Measurements from ENCODE around the gene GDF9. TPM values are rescaled to one million over a fixed set of nuclear protein-coding genes. Genes with fewer than 3 reads are reported as not detected.
A peak's percentile ranks its signal among the peaks of the same experiment; 100 is the strongest.

GDF9 gene
- total RNA-seq, 4 donors from 2014 or later, result 0.24 to 1.3 (median 0.31) TPM; not detected in 1

DNA sequence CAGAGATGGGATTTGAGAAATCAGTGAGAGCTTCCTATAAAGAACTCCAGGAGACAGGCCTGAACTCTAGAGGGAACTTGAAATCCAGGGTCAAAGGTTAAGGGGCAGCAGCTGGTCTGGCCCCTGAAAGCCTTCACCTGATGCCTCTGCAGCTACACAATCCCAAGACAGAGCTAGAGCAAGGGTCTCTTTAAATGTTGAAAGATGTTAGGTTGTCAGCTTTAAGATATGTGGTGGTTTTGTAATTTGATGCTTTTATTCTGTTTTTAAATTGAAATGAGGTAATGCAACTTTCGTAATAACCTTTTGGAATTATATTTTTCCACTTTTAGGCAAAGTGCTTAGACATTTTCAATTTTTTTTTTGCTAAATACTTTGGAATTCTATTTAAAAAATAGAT, 50.8 kb downstream of the GDF9 start:
- no peak for DNase-seq (ENCODE audit: low spot score)
- TF ChIP-seq, protein P1, sequence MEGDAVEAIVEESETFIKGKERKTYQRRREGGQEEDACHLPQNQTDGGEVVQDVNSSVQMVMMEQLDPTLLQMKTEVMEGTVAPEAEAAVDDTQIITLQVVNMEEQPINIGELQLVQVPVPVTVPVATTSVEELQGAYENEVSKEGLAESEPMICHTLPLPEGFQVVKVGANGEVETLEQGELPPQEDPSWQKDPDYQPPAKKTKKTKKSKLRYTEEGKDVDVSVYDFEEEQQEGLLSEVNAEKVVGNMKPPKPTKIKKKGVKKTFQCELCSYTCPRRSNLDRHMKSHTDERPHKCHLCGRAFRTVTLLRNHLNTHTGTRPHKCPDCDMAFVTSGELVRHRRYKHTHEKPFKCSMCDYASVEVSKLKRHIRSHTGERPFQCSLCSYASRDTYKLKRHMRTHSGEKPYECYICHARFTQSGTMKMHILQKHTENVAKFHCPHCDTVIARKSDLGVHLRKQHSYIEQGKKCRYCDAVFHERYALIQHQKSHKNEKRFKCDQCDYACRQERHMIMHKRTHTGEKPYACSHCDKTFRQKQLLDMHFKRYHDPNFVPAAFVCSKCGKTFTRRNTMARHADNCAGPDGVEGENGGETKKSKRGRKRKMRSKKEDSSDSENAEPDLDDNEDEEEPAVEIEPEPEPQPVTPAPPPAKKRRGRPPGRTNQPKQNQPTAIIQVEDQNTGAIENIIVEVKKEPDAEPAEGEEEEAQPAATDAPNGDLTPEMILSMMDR (IDR thresholded peaks at IDR 0.05), result no peak
- ATAC-seq (ENCODE audit: low FRiP score), result no peak

DNA sequence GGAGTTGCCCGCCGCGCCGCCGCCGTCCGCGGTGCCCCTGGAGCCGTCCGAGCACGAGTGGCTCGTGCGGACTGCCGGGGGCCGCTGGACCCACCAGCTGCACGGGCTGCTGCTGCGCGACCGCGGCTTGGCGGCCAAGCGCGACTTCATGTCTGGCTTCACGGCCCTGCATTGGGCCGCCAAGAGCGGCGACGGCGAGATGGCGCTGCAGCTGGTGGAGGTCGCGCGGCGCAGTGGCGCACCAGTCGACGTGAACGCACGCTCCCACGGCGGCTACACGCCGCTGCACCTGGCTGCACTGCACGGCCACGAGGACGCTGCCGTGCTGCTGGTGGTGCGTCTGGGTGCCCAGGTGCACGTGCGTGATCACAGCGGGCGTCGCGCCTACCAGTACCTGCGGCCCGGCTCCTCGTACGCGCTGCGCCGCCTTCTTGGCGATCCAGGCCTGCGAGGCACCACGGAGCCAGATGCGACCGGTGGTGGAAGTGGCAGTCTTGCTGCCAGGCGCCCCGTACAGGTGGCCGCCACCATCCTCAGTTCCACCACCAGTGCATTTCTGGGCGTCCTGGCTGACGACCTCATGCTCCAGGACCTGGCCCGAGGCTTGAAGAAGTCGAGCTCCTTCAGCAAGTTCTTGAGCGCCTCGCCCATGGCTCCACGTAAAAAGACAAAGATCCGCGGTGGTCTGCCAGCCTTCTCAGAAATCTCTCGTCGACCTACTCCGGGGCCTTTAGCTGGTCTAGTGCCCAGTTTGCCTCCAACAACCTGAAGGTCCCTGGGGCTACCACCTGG, 51.6 kb downstream of the GDF9 start:
- peak; percentile 26 for ATAC-seq (ENCODE audit: low FRiP score)
- TF ChIP-seq, protein P1 (IDR thresholded peaks at IDR 0.05), result no peak

DNA sequence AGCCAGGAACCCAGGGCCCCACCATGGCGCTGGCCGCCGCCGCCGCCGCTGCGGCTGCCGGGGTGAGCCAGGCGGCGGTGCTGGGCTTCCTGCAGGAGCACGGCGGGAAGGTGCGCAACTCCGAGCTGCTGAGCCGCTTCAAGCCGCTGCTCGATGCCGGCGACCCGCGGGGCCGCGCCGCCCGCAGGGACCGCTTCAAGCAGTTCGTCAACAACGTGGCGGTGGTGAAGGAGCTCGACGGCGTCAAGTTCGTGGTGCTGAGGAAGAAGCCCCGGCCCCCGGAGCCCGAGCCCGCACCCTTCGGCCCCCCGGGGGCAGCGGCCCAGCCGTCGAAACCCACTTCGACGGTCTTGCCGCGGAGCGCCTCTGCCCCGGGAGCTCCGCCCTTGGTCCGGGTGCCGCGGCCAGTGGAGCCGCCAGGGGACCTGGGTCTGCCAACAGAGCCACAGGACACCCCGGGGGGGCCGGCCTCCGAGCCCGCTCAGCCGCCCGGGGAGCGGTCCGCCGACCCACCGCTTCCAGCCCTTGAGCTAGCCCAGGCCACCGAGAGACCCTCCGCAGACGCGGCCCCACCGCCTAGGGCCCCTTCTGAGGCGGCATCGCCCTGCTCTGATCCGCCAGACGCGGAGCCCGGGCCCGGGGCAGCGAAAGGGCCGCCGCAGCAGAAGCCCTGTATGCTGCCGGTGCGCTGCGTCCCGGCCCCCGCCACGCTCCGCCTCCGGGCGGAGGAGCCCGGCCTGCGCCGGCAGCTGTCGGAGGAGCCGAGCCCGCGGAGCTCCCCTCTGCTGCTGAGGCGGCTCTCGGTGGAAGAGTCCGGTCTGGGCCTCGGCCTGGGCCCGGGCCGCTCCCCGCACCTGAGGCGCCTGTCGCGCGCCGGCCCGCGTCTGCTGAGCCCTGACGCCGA, 52.4 kb downstream of the GDF9 start:
- ATAC-seq (ENCODE audit: low FRiP score) (peak; percentile 80), DNase-seq (ENCODE audit: low spot score) (no peak)
- TF ChIP-seq, protein P1 (IDR thresholded peaks at IDR 0.05), result no peak

More for the DNA sequence above, 51.6 kb downstream of the GDF9 start:
- DNase-seq (ENCODE audit: low spot score), result no peak

DNA sequence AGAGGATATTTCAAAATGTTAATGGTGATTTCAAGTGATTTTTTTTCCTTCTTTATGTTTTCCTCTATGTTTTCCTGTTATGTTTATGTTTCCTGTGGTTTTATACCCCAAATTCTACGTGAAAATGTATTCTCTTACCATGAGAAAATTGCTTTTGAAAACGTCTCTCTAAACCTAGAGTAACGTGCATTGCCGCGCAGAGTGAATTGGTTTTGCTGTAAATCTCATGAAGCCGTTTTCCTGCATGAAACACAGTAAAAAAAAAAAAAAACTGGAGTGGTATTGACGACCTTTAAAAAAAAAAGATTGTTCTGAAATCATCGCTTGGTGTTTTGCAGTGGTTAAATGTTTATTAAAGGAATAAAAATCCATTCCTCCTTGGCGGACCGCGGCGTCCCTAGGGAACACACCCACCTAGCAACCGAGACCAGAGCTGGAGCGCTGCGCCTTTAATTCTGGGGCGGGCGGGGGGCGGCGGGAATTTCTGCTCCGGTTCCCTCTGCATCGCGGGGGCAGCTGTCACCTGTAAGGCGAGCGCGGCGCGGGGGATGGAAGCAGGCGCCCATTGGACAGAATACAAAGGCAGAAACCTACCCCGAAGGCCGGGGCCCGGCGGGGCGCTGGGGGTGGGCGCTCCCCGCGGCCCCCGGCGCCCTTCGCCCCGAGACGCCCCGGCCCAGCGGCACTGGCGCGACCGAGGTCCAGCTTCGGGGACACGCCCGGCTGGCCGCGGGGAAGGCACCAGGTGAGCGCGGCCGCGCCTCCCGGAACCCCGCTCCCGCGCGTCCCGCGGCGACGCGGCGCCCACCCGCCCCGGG, 53.3 kb downstream of the GDF9 start, which contains the start of gene SOWAHA:
Gene SOWAHA (plus strand): TSS at position 522 of the 818 bp plus-strand sequence. CDS start 320 bp downstream, outside the sequence.
- TF ChIP-seq, protein P1 (IDR thresholded peaks at IDR 0.05), result no peak
- no peak for DNase-seq (ENCODE audit: low spot score)
- ATAC-seq (ENCODE audit: low FRiP score), result peak; percentile 21

DNA sequence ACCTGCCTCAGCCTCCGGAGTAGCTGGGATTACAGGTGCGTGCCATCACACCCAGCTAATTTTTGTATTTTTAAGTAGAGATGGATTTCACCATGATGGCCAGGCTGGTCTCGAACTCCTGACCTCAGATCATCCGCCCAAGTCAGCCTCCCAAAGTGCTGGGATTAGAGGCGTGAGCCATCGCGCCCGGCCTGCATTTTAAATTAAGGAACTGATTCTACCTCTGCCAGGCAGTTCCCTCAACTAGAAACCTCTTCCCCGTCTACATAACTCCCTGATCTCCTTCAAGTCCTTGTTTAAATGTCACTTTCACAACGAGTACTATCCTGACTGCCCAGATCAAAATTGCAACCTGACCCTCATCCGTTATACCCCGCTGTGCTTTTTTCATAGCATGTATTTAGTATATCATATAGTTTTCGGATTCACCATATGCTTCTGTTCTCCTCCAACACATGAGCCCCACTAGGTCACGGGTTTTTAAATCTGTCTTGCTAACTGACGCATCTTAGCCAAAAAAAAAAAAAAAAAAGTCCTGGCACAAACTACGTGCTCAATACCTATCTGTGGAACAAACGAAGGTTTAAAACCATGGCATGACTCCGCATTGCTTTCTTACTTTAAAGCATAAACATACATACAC, 54.0 kb downstream of the GDF9 start:
- ATAC-seq (ENCODE audit: low FRiP score) (no peak), DNase-seq (ENCODE audit: low spot score) (no peak)
- TF ChIP-seq, protein P1 (IDR thresholded peaks at IDR 0.05), result no peak

Small RNA genes within 50 kb of the gene (small RNA-seq; reads per million reads assigned to genes)
- gene RNA5SP192, result not detected

Other genes with a start within 250 kb of the GDF9 start
- gene IL13, start 208.3 kb downstream of the GDF9 start, total RNA-seq, result 1 to 10 TPM in 1 of 4 donors, under 1 TPM in 1, not detected in 2; 0.24 to 1.1 TPM
- not detected for gene IL4, start 192.5 kb downstream of the GDF9 start, total RNA-seq
- gene KIF3A, start 128.9 kb downstream of the GDF9 start, total RNA-seq, result 10 to 100 TPM in 1 of 4 donors, 1 to 10 TPM in 3; 4.4 to 10.4 (median 5.9) TPM
- under 1 TPM in 2 of 4 donors, not detected in 2; 0.12 to 0.19 TPM for gene CCNI2, start 119.0 kb downstream of the GDF9 start, total RNA-seq
- gene SEPTIN8, start 89.2 kb downstream of the GDF9 start, total RNA-seq, result 10 to 100 TPM; 27.6 to 42.1 (median 29.7) TPM
- under 1 TPM in 2 of 4 donors, not detected in 2; 0.13 to 0.28 TPM for gene SOWAHA, start 53.2 kb downstream of the GDF9 start, total RNA-seq
- 10 to 100 TPM in 2 of 4 donors, 1 to 10 TPM in 2; 7.0 to 17.0 (median 9.1) TPM for gene SHROOM1, start 35.8 kb downstream of the GDF9 start, total RNA-seq
- 100 to 1,000 TPM in 3 of 4 donors, 10 to 100 TPM in 1; 89.7 to 173 (median 115) TPM for gene UQCRQ, start 173 bp upstream of the GDF9 start, total RNA-seq
- 1 to 10 TPM in 3 of 4 donors, under 1 TPM in 1; 0.84 to 2.3 (median 1.4) TPM for gene LEAP2, start 7.2 kb upstream of the GDF9 start, total RNA-seq
- gene AFF4, start 97.2 kb upstream of the GDF9 start, total RNA-seq, result 100 to 1,000 TPM in 2 of 4 donors, 10 to 100 TPM in 2; 52.8 to 118 (median 87.5) TPM
- 10 to 100 TPM; 13.8 to 21.4 (median 16.9) TPM for gene ZCCHC10, start 160.1 kb upstream of the GDF9 start, total RNA-seq
- gene HSPA4, start 185.5 kb upstream of the GDF9 start, total RNA-seq, result 10 to 100 TPM; 43.3 to 81.7 (median 61.5) TPM

All from omental fat pad (tissue), 4 donors.